Measurements from ENCODE around the gene ITSN1. TPM values are rescaled to one million over a fixed set of nuclear protein-coding genes. Genes with fewer than 3 reads are reported as not detected.

ITSN1 gene
- total RNA-seq, 1 donor: 3.5 TPM

- DNase-seq (ENCODE audit: low read depth in 2 of 3, low spot score in 2 of 3): no peak
These were observed 35.1 kb downstream of the ITSN1 start for GRCh38 chr21:33677450-33677849.

GRCh38 chr21:33680870-33681269 is 38.6 kb downstream of the ITSN1 start:
- no peak for DNase-seq (ENCODE audit: low read depth in 2 of 3, low spot score in 2 of 3)

GRCh38 chr21:33682992-33683627 is 40.8 kb downstream of the ITSN1 start:
- DNase-seq (ENCODE audit: low read depth in 2 of 3, low spot score in 2 of 3): no peak

GRCh38 chr21:33684068-33684467 is 41.8 kb downstream of the ITSN1 start:
- no peak for DNase-seq (ENCODE audit: low read depth in 2 of 3, low spot score in 2 of 3)

- no peak for DNase-seq (ENCODE audit: low read depth in 2 of 3, low spot score in 2 of 3)
These were observed 42.7 kb downstream of the ITSN1 start for GRCh38 chr21:33684923-33685560.

GRCh38 chr21:33685613-33686197 is 43.4 kb downstream of the ITSN1 start:
- no peak for DNase-seq (ENCODE audit: low read depth in 2 of 3, low spot score in 2 of 3)

GRCh38 chr21:33686386-33686785 is 44.1 kb downstream of the ITSN1 start:
- DNase-seq (ENCODE audit: low read depth in 2 of 3, low spot score in 2 of 3): no peak

GRCh38 chr21:33687634-33688033 is 45.3 kb downstream of the ITSN1 start:
- DNase-seq (ENCODE audit: low read depth in 2 of 3, low spot score in 2 of 3): no peak

- no peak for DNase-seq (ENCODE audit: low read depth in 2 of 3, low spot score in 2 of 3)
These were observed 46.1 kb downstream of the ITSN1 start for GRCh38 chr21:33688353-33688752.

- no peak for DNase-seq (ENCODE audit: low read depth in 2 of 3, low spot score in 2 of 3)
These were observed 48.6 kb downstream of the ITSN1 start for GRCh38 chr21:33690874-33691273.

GRCh38 chr21:33691945-33692603 is 49.8 kb downstream of the ITSN1 start:
- DNase-seq (ENCODE audit: low read depth in 2 of 3, low spot score in 2 of 3): no peak

- DNase-seq (ENCODE audit: low read depth in 2 of 3, low spot score in 2 of 3): no peak
These were observed 53.5 kb downstream of the ITSN1 start for GRCh38 chr21:33695813-33696212.

- DNase-seq (ENCODE audit: low read depth in 2 of 3, low spot score in 2 of 3): no peak
These were observed 54.2 kb downstream of the ITSN1 start for GRCh38 chr21:33696465-33696864.

- DNase-seq (ENCODE audit: low read depth in 2 of 3, low spot score in 2 of 3): no peak
These were observed 56.0 kb downstream of the ITSN1 start for GRCh38 chr21:33698087-33698860.

GRCh38 chr21:33699277-33699676 is 57.0 kb downstream of the ITSN1 start:
- DNase-seq (ENCODE audit: low read depth in 2 of 3, low spot score in 2 of 3): no peak

GRCh38 chr21:33700491-33700890 is 58.2 kb downstream of the ITSN1 start:
- DNase-seq (ENCODE audit: low read depth in 2 of 3, low spot score in 2 of 3): no peak

- DNase-seq (ENCODE audit: low read depth in 2 of 3, low spot score in 2 of 3): no peak
These were observed 61.7 kb downstream of the ITSN1 start for GRCh38 chr21:33703750-33704606.

GRCh38 chr21:33707846-33708245 is 65.5 kb downstream of the ITSN1 start:
- DNase-seq (ENCODE audit: low read depth in 2 of 3, low spot score in 2 of 3): no peak

- DNase-seq (ENCODE audit: low read depth in 2 of 3, low spot score in 2 of 3): no peak
These were observed 66.6 kb downstream of the ITSN1 start for GRCh38 chr21:33708874-33709273.

All from hematopoietic multipotent progenitor cell (in vitro differentiated cells).